K562 (cell line): ENCODE data around the gene DGCR6L. TPM values are rescaled to one million over a fixed set of nuclear protein-coding genes. Genes with fewer than 3 reads are reported as not detected.

Experiments
- DMBX1 ChIP-seq: fragments of 250-450 bp; sonication (Bioruptor Pico); IDR thresholded peaks from 2 replicates; pipeline ENCODE4 v1.8.0; 2022; ENCODE audit warnings: inconsistent platforms, mild to moderate bottlenecking, moderate library complexity, borderline replicate concordance
- KLF6 ChIP-seq: fragments of 250-450 bp; sonication (Bioruptor Pico); IDR thresholded peaks from 2 replicates; pipeline ENCODE4 v1.4.0; 2020; ENCODE audit warnings: mild to moderate bottlenecking, moderate library complexity, borderline replicate concordance
- MECOM ChIP-seq: fragments of 250-450 bp; sonication (Bioruptor Pico); IDR thresholded peaks from 2 replicates; pipeline ENCODE4 v1.8.0; 2022; ENCODE audit warnings: inconsistent platforms
- NFE2 ChIP-seq: IDR thresholded peaks from 2 replicates; pipeline ENCODE4 v1.6.1; 2014; ENCODE audit warnings: antibody characterized with exemption, low read depth
- OTX1 ChIP-seq: fragments of 450-650 bp; formaldehyde crosslinking; IDR thresholded peaks from 2 replicates; pipeline ENCODE4 v1.4.0; 2022; ENCODE audit warnings: mild to moderate bottlenecking
- PML ChIP-seq: IDR thresholded peaks from 2 replicates; pipeline ENCODE4 v1.6.1; 2012; ENCODE audit warnings: low read length, inconsistent platforms
- POLR2G ChIP-seq: fragments of 200-400 bp; formaldehyde crosslinking; IDR thresholded peaks from 2 replicates; pipeline ENCODE4 v1.6.1; 2017; ENCODE audit warnings: low read depth, mild to moderate bottlenecking, antibody characterized with exemption, low read length, moderate library complexity
- POLR2H ChIP-seq: IDR thresholded peaks from 2 replicates; pipeline ENCODE4 v1.6.1; 2016; ENCODE audit warnings: missing genetic modification characterization, low read depth, mild to moderate bottlenecking, control low read depth, missing compliant biosample characterization, moderate library complexity
- POLR3G ChIP-seq: IDR thresholded peaks from 2 replicates; pipeline ENCODE4 v1.6.1; 2011; ENCODE audit not compliant: insufficient read length, insufficient replicate concordance; ENCODE audit errors: extremely low read depth
- RAD51 ChIP-seq: fragments of 450-650 bp; IDR thresholded peaks from 2 replicates; pipeline ENCODE4 v1.7.1; 2016; ENCODE audit warnings: low read depth, mild to moderate bottlenecking, borderline replicate concordance
- RFX7 ChIP-seq: fragments of 250-450 bp; sonication (Bioruptor Pico); IDR thresholded peaks from 2 replicates; pipeline ENCODE4 v1.5.1; 2021; ENCODE audit warnings: mild to moderate bottlenecking
- RNF2 ChIP-seq: sonication (generic); IDR thresholded peaks from 2 replicates; pipeline ENCODE4 v1.6.1; 2016
- SPI1 ChIP-seq: IDR thresholded peaks from 2 replicates; pipeline ENCODE4 v1.6.1; 2011; ENCODE audit warnings: low read depth, low read length, control low read depth, borderline replicate concordance
- STAT5B ChIP-seq: fragments of 250-450 bp; sonication (Bioruptor Pico); IDR thresholded peaks from 2 replicates; pipeline ENCODE4 v1.8.0; 2021; ENCODE audit warnings: mild to moderate bottlenecking, inconsistent platforms
- TCF3 ChIP-seq: sonication (generic); formaldehyde crosslinking; IDR thresholded peaks from 2 replicates; pipeline ENCODE4 v1.4.0; 2020; ENCODE audit warnings: mild to moderate bottlenecking, missing genetic modification reagents
- THRAP3 ChIP-seq: fragments of 450-650 bp; IDR thresholded peaks from 2 replicates; pipeline ENCODE4 v1.6.1; 2016; ENCODE audit warnings: mild to moderate bottlenecking, inconsistent platforms, borderline replicate concordance
- TOE1 ChIP-seq, 2 experiments: fragments of 450-650 bp in 1 of 2; sonication (generic) in 1 of 2; formaldehyde crosslinking in 1 of 2; IDR thresholded peaks; 2 replicates each; pipeline versions ENCODE4 v1.7.1 to v1.8.0; 2016 to 2022; ENCODE audit warnings: borderline replicate concordance in 2 of 2, mild to moderate bottlenecking in 2 of 2, antibody characterized with exemption in 1 of 2, inconsistent platforms in 1 of 2, low read depth in 1 of 2, missing genetic modification reagents in 1 of 2, moderate library complexity in 1 of 2
- U2AF1 ChIP-seq: fragments of 200-400 bp; formaldehyde crosslinking; optimal IDR thresholded peaks from 2 replicates; pipeline ENCODE3; 2017; ENCODE audit warnings: mild to moderate bottlenecking, low read depth, low read length, moderate library complexity
- ZNF217 ChIP-seq: sonication (generic); formaldehyde crosslinking; IDR thresholded peaks from 2 replicates; pipeline ENCODE4 v1.8.0; 2022; ENCODE audit warnings: mild to moderate bottlenecking, missing genetic modification reagents
- ZNF347 ChIP-seq: fragments of 450-650 bp; formaldehyde crosslinking; IDR thresholded peaks from 2 replicates; pipeline ENCODE4 v1.4.0; 2020; ENCODE audit warnings: low read depth, mild to moderate bottlenecking, moderate library complexity
- ZNF699 ChIP-seq: fragments of 250-450 bp; sonication (Bioruptor Pico); IDR thresholded peaks from 2 replicates; pipeline ENCODE4 v1.8.0; 2021; ENCODE audit warnings: mild to moderate bottlenecking, moderate library complexity; ENCODE audit not compliant: insufficient replicate concordance
- polyA plus RNA-seq, 8 experiments: library from polyadenylated mRNA; depleted of rRNA in 4 of 8; stranded (reverse) in 5 of 8; unstranded in 3 of 8; fragments of >200 nt; fragmentation: Nextera tagmentation in 2 of 8; fragmentation: Illumina TruSeq in 1 of 8; extraction: Ambion mirVana in 2 of 8; extraction: Trizol in 1 of 8; gene quantifications; 2 replicates each; pipeline versions ENCODE4 v1.2.1 to v1.2.3, GENCODE V29; 2011 to 2014; ENCODE audit warnings: inconsistent platforms in 1 of 8, missing spikeins in 1 of 8
- total RNA-seq, 7 experiments: library from RNA; depleted of rRNA in 6 of 7; stranded (reverse); fragments of >200 nt in 6 of 7; fragmentation: Illumina TruSeq in 2 of 7; extraction: Trizol in 2 of 7; gene quantifications; 2 replicates each; pipeline versions ENCODE4 v1.2.1 to v1.2.3, GENCODE V29; 2011 to 2021; ENCODE audit warnings: low replicate concordance in 1 of 7
- TF ChIP-seq, protein P1 (sequence below): fragments of 450-650 bp; IDR thresholded peaks from 2 replicates; pipeline ENCODE4 v1.6.1; 2016; ENCODE audit warnings: antibody characterized with exemption
- TF ChIP-seq, protein P2 (sequence below): sonication (generic); formaldehyde crosslinking; IDR thresholded peaks from 2 replicates; pipeline ENCODE4 v1.8.1; 2023; ENCODE audit warnings: mild to moderate bottlenecking, missing genetic modification reagents, moderate library complexity
- TF ChIP-seq, protein P3 (sequence below): sonication (generic); formaldehyde crosslinking; IDR thresholded peaks from 2 replicates; pipeline ENCODE4 v1.8.0; 2022; ENCODE audit warnings: mild to moderate bottlenecking, low read depth, missing genetic modification reagents

Gene DGCR6L
- total and polyA plus RNA-seq, 9 of the 15 experiments (the other 6 are each of a cell fraction or from before 2014, with no cell fraction given): 3.6 to 151 (median 51.0) TPM

DNA sequence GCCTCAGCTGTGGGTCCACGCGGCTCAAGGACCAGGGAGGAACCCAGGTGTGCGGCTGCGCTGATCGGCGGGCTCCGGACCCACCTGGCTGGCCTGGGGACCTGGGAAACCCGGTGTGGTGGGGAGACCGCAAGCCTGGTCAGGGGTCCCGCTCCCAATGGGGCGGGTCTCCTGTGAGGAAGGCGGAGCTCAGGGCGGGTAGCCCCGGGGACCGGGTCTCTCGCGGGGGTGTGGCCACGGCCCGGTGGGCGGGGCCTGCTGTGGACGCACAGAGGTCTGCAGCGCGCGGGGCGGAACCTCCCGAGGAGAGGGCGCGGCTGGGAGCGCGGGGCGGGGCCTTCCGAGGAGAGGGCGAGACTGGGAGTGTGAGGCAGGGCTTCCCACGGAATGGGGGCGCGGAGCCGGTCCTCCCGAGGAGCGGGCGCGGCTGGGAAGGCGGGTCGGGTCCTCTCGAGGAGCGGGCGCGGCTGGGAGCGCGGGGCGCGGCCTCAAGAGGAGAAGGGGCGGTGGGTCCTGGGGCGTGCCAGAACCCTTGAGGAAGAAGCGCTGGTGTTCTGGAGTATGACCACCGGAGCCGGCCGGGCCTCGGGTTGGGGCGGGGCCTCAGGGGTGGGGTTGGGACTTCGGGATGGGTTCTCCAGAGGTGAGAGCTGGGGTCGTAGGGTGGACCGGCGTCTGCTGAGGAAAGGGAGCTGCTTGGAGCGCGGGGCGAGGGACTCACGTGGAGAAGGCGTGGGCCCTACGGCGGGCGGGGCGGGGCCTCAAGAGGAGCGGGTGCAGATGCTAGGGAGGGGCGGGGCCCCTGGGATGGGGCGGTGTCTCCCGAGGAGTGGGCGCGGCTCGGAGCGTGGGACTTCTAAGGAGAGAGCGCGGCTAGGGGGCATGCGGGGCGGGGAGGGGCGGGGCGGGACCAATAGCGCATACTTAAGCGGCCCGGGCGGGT is 20.8 kb downstream of the DGCR6L start (continued):
- no peak for TF ChIP-seq U2AF1
- TF ChIP-seq ZNF347 (CRISPR knock-in tag): no peak
- TF ChIP-seq OTX1: peak; percentile 45; the same call in 1 of the 2 replicates
- TF ChIP-seq SPI1: peak; percentile 66; the same call in 1 of the 2 replicates
- no peak for TF ChIP-seq MECOM (CRISPR knock-in tag)
- TF ChIP-seq POLR2G: peak; percentile 61
- TF ChIP-seq KLF6 (CRISPR knock-in tag): 0 out of 2 replicates have a peak, but pooled peaks have one; percentile 52
- TF ChIP-seq DMBX1 (CRISPR knock-in tag): 0 out of 2 replicates have a peak, but pooled peaks have one; percentile 40
- TF ChIP-seq THRAP3: no peak
- TF ChIP-seq TCF3: 0 out of 2 replicates have a peak, but pooled peaks have one; percentile 35
- TF ChIP-seq POLR3G: no peak
- no peak for TF ChIP-seq ZNF217
- TF ChIP-seq, protein P1, sequence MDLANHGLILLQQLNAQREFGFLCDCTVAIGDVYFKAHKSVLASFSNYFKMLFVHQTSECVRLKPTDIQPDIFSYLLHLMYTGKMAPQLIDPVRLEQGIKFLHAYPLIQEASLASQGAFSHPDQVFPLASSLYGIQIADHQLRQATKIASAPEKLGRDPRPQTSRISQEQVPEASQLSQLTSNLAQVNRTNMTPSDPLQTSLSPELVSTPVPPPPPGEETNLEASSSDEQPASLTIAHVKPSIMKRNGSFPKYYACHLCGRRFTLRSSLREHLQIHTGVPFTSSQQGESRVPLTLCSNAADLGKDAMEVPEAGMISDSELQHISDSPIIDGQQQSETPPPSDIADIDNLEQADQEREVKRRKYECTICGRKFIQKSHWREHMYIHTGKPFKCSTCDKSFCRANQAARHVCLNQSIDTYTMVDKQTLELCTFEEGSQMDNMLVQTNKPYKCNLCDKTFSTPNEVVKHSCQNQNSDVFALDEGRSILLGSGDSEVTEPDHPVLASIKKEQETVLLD: no peak
- TF ChIP-seq, protein P2, sequence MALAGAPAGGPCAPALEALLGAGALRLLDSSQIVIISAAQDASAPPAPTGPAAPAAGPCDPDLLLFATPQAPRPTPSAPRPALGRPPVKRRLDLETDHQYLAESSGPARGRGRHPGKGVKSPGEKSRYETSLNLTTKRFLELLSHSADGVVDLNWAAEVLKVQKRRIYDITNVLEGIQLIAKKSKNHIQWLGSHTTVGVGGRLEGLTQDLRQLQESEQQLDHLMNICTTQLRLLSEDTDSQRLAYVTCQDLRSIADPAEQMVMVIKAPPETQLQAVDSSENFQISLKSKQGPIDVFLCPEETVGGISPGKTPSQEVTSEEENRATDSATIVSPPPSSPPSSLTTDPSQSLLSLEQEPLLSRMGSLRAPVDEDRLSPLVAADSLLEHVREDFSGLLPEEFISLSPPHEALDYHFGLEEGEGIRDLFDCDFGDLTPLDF (CRISPR knock-in tag): no peak; the same call in 1 of the 2 replicates
- TF ChIP-seq RFX7 (CRISPR knock-in tag): no peak
- no peak for TF ChIP-seq RAD51
- TF ChIP-seq PML: 0 out of 2 replicates have a peak, but pooled peaks have one; percentile 29
- TF ChIP-seq, protein P3, sequence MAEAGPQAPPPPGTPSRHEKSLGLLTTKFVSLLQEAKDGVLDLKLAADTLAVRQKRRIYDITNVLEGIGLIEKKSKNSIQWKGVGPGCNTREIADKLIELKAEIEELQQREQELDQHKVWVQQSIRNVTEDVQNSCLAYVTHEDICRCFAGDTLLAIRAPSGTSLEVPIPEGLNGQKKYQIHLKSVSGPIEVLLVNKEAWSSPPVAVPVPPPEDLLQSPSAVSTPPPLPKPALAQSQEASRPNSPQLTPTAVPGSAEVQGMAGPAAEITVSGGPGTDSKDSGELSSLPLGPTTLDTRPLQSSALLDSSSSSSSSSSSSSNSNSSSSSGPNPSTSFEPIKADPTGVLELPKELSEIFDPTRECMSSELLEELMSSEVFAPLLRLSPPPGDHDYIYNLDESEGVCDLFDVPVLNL: peak; percentile 59; the same call in 1 of the 2 replicates
- TF ChIP-seq ZNF699 (CRISPR knock-in tag): no peak
- no peak for TF ChIP-seq POLR2H
- TF ChIP-seq TOE1 (IDR thresholded peaks at IDR 0.05; ENCODE audit: borderline replicate concordance): no peak
- TF ChIP-seq TOE1 (CRISPR knock-in tag; IDR thresholded peaks at IDR 0.05; ENCODE audit: borderline replicate concordance, low read depth): peak; percentile 89; the same call in 1 of the 2 replicates
- no peak for TF ChIP-seq NFE2
- TF ChIP-seq STAT5B (CRISPR knock-in tag): no peak
- TF ChIP-seq RNF2: no peak
